ENCODE data around the gene DUOX1.

GRCh38 chr15:45107941-45108630 is 21.7 kb upstream of the DUOX1 start:
- no peak for TF ChIP-seq CTCF (conservative IDR thresholded peaks at IDR 0.05 in 1 of 2, IDR thresholded peaks at IDR 0.05 in 1 of 2; ENCODE audit: extremely low read depth in 1 of 2, insufficient read depth in 1 of 2, low read depth in 1 of 2, low read length in 2 of 2)
- no peak for TF ChIP-seq EZH2 (IDR thresholded peaks at IDR 0.05; ENCODE audit: borderline replicate concordance, low read length)

Measured in mammary epithelial cell (primary cell).